Stimulated activated CD4-positive, alpha-beta T cell treated with anti-CD3 and anti-CD28 coated beads, Interleukin-12 subunit alpha, Interleukin-12 subunit beta, amount 100 ng/mL, for 24 hours (primary cell): ENCODE data around the gene FCRL6.
A peak's percentile ranks its signal among the peaks of the same experiment; 100 is the strongest.

ENCODE experiments used
- DNase-seq, 2 experiments: peaks; one replicate each; pipeline ENCODE4 v3.0.0-alpha.2; 2020; ENCODE audit warnings: low read depth in 2 of 2

Gene FCRL6

DNA sequence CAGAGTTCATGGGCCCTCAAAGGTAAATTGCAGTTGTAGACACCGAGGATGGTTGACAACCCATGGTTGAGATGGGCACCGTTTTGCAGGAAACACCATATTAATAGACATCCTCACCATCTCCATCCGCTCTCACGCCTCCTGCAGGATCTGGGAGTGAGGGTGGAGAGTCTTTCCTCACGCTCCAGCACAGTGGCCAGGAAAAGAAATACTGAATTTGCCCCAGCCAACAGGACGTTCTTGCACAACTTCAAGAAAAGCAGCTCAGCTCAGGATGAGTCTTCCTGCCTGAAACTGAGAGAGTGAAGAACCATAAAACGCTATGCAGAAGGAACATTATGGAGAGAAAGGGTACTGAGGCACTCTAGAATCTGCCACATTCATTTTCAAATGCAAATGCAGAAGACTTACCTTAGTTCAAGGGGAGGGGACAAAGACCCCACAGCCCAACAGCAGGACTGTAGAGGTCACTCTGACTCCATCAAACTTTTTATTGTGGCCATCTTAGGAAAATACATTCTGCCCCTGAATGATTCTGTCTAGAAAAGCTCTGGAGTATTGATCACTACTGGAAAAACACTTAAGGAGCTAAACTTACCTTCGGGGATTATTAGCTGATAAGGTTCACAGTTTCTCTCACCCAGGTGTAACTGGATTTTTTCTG, 33.8 kb downstream of the FCRL6 start:
- DNase-seq: no peak

DNA sequence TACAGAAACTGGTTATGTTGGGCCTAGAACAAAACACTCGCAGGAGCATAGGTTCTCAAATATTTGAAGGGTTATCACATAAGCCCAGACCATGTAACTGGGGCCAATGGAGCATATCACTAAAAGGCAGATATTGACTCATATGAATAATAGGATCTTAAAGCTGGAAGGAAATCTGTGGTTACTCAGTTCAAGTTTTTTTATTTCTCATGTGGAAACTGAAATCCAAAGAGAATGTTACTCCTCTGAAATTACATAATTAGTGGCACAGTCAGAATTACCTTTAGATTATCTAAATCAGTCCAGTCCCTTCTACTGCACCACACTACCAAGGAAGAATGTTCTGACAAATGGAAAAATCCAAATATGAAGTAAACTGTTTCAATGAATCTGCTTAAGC, 36.6 kb downstream of the FCRL6 start:
- DNase-seq: no peak

DNA sequence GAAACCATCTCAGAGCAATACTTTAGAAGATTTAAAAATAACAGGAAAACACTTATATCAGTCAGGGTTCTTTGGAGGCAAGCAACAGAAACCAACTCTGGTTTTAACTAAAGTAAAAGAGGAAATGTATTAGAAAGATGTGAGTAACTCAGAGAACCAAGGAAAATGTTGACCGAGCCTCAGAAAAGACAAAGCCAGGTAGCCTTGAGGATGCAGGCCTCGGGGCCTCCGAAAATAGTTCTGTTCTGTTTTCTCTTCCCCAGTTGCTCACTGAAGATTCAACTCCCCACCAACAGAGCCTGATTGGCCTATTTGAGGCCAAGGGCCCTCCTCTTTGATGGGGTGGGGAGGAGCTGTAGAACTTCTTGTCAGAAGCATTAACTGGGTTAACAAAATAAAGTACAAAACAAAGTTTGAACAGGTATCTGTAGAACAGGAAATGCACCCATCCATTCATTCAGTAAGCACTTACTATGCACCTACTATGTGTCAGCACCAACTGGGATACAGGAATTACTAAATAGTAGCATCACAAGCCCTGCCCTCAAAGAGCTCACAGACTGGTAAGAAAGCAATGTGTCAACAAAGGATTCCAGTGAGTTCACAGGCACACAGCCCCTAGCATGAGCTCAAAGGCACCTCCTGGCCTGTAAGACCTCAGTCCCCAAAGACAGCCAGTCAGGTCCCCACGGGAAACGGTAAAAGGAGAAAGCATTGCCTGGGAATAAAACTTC, 37.1 kb downstream of the FCRL6 start:
- DNase-seq: no peak

DNA sequence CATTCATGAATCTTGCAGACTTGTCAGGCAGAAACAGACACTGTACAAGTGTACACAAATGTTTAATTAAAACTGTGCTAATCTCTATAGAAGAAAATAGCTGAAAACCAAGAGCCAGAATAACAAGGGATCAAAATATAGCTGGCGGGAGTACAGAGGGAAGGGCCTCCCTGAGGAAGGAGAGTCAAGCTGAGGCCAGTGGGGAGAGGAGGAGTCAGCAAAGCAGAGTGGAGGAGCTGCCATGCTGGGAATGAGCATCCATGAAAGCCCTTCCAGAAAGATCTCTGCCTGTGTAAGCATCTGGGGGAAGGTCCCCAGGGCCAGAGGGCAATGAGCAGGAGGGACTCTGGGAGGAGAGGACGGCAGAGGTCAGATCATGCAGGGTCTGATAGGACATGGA, 39.6 kb downstream of the FCRL6 start:
- DNase-seq: no peak

DNA sequence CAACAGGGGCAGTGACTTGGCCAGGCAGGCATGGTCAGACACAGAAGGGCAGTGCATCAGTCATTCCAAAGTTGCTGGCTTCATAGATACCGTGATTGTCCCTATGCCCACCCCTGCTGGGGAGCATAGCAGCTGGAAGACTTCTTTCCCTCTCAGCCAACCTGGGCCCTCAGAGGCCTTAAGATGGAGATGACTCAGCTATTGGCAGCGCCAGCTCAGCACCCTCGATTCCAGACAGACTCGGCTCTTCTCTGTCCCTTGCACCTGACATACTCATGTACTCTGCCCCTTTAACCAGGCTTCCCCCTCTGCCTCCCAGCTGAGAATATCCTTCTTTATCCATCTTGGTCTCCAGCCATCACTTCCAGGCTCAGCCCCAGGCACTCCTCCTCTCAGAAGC, 41.3 kb downstream of the FCRL6 start:
- no peak for DNase-seq

DNA sequence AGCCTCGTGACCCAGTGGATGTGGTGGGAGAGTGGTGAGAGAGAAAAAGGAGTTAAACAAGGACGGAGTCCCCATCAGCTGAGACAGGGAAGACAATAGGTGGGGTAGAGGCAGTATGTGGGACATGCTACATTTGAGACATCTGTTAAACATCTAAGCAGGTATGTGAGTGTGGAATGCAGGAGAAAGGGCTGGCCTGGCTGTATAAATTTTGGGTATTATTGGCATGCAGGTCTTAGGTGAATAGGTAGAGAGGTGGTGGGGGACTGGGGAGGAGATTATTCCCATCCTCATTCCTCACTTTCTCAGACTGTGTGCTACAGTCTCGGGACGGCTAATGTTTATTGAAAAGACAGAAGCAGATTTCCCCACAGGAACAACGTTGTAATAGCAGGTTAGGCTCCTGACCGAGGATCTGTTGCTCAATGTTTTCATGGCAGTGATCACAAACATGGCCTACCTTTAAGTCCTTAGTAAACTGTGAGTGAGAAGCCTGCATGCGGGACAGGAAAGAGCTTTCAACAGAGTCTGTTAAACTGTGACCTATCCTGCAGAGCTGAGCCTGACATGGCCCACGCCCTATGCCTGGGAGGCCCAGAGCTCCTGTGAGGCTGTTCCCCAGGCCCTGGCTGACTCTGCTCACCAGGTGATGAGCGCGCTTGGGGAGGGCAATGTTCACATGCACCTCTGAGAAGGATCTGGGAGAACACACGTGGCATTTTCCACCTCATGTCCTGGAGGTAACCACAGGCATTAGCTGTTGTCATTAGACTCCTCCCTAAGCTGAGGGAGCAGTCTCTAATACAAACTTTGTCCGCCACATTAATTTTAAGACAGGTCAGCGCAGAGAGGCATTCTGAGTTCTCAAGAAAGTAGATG, 43.8 kb downstream of the FCRL6 start:
- DNase-seq: no peak

DNA sequence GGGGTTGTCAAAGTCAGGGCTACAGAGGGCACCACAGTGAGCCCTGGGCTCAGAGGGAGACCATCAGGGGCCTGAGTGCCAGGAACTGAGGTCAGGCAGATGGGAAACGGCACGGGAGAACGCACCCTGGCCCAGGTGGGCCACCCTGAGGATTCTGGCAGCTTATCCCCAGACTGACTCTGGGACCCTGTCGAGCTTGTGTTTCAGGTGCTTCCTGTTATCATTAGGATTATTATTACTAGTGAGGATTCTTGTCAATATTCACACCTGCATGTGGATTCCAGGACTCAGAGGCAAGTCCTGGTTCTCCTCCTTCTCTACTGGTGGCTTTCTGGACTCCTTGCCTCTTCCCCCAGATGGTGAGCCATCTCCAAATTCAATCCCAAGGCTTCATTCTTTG, 45.1 kb downstream of the FCRL6 start:
- DNase-seq: no peak

DNA sequence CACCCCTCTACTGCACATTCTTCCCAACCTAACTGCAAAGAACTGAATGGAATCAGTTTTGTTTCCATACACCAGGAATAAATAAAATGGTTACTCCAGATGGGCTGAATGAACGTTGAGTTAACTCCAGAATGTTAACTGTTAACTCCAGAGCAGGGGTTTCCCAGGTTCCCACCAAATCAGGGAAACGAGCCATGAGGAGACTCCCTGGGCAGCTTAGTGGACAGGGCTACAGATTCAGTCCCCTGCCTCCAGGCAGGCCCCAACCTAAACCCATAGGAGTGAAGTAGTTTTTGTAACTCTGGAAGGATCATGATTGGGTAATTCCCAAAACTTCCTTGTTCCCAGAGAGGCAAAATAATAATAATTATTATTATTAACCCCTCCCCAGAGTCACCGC, 46.2 kb downstream of the FCRL6 start:
- DNase-seq: no peak

DNA sequence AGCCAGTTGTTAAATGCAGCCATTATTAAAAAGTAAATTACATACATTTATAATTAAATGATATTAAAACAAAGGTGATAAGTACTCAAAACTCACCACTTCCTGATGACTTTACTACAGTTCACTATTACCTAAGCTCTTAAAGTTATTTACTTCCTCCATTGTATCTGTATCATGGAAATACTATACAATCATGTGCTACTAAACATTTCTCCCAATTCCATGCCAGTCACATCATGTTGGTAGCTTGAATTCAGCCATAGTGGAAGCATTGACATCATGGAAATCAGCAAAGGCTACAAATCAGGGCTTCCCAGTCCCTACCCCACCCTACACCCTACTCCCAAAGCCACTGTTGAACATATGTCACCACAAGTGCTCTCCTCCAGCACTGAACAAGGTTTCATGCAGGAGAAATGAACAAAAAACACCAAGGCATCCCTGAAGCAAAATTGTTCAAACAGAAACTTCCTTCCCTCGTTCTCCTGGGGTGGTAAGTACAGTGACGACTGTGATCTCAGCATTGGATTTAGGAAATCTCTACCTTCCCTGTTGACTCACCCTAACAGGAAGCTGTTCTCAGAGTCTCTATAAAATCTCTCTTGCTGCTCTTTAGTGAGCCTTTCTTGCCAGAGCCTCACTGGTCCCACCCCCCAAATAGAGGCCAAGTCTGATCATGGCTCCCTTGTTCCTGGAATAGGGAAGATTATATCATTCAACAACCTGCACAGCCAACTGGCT, 47.6 kb downstream of the FCRL6 start:
- no peak for DNase-seq

DNA sequence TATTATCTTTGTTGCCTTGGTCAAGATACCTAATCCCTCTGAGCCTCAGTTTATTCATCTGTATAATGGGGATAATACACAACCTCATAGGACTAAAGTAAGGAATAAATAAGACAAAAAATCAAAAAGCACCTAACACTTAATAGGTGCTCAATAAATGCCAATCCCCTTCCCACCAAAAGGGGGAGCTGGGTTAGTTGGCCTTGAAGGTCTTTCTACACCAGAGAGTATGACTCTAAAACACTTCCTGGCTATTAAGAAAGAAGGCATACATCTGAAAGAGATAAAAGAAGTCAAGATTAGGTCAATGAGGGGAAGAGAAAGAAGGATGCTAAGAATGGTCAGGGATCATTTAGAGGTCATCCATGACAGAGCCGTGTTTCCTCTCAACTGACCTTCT, 49.2 kb downstream of the FCRL6 start:
- DNase-seq: no peak

DNA sequence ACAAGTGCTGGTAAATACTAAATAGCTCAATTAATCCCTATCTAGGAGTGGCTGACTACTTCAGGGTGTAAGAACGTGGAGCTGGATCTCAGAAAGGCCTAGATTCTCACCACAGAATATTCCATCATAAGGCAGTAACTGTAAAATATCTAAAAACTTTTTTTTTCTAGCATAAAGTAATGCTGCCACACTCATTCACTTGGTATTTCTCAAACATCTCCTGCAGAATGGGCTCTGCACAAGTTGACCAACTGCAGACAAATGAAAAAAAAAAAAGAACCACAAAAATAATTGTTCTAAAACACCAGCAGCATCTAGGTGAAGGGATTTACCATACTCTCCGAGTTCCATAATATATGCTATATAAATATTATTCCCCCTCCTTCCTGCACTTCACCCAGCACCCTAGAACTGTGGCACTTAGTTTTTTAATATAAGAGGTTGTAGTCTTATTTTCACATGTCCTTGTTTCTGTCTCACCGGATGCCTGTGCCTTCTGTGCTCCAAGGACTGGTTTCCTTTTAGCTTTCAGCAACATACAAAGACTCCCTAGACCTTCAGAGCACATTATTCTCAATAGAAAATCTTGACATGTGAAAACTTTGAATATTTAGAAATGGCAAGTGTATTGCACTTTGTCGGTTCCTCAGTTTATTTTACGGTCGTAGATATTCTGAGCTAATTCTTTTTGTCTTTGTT, 51.4 kb downstream of the FCRL6 start:
- no peak for DNase-seq

DNA sequence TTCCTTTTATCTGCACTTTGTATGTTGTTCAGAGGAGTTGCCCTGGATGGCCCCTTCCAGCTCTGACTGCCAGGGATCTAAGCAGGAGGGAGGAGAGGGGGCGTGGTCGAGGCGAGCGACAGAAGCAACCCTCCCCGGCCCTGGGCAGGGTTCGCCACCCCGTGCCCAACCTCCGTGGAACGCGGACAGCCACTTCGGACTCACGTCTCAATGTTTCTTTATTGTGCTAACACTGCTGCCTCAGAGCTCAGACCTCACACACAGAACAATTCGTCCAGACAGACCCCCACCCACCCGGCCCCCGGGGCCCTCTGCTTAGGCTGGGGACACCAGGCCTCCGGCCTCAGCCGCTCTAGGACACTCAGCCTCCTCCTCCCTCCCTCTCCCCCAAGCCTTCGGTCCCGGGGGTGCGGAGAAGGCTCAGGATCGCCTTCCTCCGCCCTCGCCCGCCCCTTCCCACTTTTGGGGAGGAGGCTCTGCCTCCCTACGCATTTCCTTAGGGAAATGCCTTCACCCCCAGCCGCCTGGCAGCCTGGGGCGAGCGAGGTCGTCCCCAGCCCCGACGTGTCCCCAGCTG, 52.0 kb downstream of the FCRL6 start:
- peak in 1 of 2 experiments; percentile 25 for DNase-seq

DNA sequence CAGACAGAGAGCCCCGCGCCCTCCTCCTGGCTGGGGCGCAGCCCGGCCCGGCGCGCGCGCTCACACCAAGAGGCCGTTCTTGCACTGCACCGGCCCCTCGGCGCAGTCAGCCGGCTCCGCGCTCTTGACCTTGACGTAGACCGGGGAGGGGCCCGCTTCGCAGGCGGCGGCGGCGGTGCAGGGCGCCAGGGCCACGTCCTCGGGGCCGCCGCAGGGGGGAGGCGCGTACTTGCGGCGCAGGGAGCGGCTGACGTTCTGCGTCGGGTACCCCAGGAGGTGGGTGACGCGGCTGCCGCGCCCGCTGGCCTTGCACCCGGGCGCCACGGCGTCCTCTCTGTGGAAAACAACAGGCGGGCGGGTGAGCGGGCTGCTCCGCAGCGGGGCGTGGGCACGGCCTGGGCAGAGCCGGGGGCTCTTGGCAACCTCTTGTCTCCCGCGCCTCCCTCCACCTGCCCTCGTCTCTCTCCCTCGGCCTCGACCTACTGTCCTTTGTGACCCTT, 52.6 kb downstream of the FCRL6 start:
- peak; percentile 56 to 66 for DNase-seq

DNA sequence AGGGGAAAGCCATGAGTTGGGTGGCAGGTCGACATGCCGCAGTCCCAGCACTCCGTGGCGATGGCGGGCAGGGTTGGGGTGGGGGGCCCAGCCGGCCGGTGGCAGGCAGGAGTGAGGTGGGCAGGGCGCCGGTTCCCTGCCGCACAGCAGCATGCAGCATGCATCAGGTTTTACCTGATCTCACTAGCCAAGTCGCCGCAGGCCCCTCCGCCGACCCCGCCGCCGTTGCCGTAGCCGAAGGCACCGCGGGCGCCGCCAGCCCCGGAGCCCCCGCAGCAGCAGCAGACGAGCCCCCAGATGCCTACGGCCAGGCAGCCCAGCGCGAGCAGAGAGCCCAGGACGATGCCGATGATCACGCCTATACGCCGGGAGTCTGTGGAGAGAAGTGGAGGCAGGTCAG, 53.5 kb downstream of the FCRL6 start:
- no peak for DNase-seq

DNA sequence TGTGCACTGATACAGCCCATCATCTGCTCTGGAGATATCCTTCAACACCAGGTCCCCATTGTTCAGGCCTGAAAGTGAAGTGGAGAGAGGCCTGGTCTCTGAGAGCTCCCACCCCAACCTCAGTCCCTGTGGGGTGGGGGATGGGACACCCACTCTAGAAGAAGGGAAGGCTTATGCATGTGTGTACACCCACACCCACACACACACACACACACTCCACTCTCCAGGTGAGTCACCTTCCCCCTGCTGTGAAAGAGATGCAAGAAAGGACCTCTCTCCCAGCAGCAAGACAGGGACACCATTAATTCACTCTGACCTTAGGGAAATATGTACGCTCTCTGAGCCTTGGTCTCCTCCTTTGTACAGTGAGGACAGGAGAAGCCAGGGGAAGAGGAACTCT, 54.4 kb downstream of the FCRL6 start:
- DNase-seq: no peak

DNA sequence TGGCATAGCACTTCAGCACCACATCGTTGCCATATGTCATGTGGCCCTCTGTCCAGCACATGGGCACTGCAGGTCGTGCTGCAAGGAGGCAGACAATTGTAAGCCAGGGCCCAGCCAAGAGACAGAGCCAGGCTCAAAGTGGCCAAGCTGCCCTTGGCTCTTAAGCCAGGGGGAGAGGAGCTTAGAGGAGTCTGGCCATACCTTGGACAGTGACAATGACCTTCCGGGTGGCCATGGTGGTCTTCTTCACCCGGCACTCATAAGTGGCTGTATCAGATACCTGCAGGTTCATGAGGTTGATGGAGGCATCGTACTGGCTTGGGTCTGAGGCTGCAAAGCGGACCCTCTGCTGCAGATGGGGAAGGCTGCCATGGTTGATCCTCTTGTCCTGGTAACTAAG, 55.7 kb downstream of the FCRL6 start:
- no peak for DNase-seq

DNA sequence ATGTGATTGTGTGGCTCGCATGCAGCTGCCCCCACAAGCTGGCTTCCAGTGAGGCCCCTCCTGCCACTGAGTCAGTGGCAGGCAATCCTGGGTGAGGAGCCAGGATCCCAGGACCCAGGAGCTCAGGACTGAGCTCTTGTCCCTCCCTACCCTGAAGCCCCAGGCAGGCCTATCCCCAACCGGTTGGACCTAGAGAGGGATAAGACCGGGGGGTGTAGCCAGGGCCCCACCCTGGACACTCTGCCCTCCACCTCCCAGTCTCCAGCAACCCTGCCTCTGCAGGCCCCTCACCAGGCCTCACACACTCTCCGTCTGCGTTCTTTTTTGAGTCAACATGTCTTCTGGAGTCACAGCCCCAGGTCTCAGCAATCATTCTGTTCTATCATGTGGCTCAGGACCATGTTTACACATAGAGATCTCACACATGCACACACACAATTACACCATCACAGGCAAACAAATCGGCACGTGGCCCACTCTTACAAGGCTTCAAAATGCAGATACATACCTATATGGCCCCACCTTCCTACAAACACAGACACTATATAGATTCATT, 57.7 kb downstream of the FCRL6 start:
- no peak for DNase-seq

DNA sequence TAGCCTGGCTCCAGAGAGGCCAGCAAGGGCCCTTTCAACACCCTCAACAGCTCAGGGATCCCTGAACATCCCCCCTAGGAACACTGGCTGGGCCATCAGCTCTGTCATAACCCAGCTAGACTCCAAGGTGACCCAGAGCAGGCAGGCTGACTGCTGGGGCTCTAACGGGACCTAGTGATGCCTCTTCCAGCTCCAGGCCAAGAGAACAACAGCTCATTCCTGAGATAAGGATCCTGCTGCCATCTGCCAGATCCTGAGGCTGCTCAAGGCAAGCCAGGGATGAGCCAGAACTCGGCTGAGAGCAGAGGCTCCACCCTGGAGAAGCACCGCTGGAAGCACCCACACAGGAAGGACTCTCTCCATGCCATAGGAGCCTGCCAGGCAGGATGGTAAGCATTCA, 58.3 kb downstream of the FCRL6 start:
- DNase-seq: no peak

DNA sequence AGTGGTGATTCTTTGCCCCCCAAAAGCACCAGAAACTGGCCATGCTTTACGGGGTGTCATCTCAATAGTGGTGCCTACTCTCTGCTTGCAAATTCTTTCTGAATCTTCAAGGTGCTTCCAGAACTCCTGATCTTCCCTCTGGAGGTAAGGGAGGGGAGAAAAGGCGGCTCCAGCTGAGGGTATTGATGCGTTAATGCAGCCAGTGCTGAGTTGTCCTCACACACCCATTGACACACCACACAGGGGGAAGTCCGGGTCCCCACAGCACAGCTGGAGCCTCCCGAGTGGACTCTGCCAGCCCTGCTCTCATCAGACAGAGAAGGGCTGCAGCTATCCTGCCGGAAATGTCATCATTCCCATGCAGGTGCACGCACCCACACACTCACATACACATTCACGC, 59.1 kb downstream of the FCRL6 start:
- DNase-seq: no peak

DNA sequence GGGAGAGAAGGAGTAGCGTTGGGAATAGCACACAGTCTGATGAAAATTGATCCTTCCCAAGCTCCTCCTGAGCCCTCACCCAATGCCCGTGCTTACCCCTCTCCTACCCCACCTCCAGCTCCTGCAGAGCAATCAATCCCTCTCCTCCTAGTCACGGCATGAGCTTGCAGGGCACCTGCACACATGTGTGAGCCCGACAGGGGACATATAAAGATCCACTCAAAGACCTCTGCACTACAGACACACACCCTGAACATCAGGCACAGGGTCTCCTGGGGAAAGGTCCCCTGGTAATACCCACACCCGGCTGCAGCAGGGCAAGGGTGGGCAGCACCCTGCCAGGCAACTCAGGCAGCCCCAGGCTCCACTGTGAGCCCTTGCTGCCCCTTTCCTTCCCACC, 59.9 kb downstream of the FCRL6 start:
- no peak for DNase-seq

DNA sequence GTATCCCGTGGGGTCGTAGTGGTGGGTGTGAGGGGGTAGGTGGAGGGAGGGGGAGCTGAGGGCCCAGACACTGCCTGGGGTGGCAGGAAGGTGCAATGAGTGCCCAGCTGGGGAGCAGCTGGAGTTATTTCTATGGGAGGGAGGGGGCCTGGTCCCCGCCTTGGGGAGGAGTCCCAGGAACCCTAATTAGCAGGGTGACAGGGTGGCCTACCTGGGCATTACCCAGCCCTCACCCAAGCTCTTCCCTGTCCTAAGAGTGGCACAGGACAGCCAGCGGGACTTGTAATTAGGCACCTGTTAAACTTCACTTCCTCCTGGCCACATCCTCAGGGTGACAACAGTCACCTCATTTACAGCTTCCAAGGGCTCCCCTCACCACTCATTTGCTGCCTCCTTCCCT, 60.4 kb downstream of the FCRL6 start, which contains the start of gene VSIG8:
TSS of gene VSIG8 (minus strand) at position 101 of the 400 bp plus-strand sequence. CDS start 136 bp downstream, outside the sequence.
- DNase-seq: no peak
